Left ventricle myocardium superior (tissue), 1 donor: ENCODE results near the gene UBTD1. TPM values are rescaled to one million over a fixed set of nuclear protein-coding genes. Genes with fewer than 3 reads are reported as not detected.
"Not testable (repeated sequence)": the region's sequence is repeated elsewhere in the genome, so short reads cannot be mapped to it uniquely, and the experiment has no call there.

Experiments used
- ATAC-seq: fragments of 200-7000 bp; cut with Tn5 transposase; one replicate; pipeline ENCODE4 v1.9.1; 2020; ENCODE audit warnings: mild to moderate bottlenecking, moderate library complexity
- DNase-seq: peaks from one replicate; pipeline ENCODE4 v3.0.0-alpha.2; 2020
- intact Hi-C: fragments of 100-400 bp; cut with micrococcal nuclease; formaldehyde crosslinking; loops from one replicate; pipeline ENCODE4 v1.11.0; 2022
- total RNA-seq: library from RNA; stranded (reverse); fragmentation: NEBNext Ultra II Directional; extraction: Animal tissue kit (Norgen Biotek cat#: 25700); gene quantifications from one replicate; pipeline ENCODE4 v1.2.1, GENCODE V29; 2021
- donor health status: DM: no; HTN: yes; CAD: no; lungs with severe emphysema.

Gene UBTD1
- total RNA-seq, 1 donor from 2014 or later: 28.1 TPM

- no peak for DNase-seq
- no peak for ATAC-seq
- intact Hi-C loops: loop anchor here (5.0 kb wide), 1 partner anchor 88 kb away; no protein-coding TSS in a partner anchor
Measured at GRCh38 chr10:97550336-97551149, 51.8 kb downstream of the UBTD1 start.

DNA sequence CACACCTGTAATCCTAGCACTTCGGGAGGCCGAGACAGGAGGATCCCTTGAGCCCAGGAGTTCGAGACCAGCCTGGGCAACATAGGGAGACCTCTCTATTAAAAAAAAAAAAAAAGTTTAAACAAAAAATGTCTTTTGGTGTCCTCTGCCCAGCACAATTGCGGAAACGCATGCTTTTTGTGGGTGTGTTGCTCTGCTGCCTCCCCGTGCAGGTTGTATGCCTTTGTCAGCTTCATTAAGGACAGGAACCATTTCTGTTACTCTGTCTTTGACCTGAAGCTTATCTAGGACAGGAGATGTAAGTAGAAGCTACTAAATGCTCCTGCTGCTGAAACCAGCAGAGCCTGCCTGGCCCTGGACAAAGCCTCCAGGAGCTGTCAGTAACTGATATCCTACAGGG is 52.5 kb downstream of the UBTD1 start:
- no peak for ATAC-seq
- intact Hi-C loops: loop anchor here (5.0 kb wide), 1 partner anchor 89 kb away; no protein-coding TSS in a partner anchor
- no peak for DNase-seq

GRCh38 chr10:97553575-97554031 is 54.9 kb downstream of the UBTD1 start:
- DNase-seq (peak; percentile 88), ATAC-seq (peak; percentile 92)
- intact Hi-C loops: loop anchor here (5.0 kb wide), 1 partner anchor 91 kb away; no protein-coding TSS in a partner anchor

DNA sequence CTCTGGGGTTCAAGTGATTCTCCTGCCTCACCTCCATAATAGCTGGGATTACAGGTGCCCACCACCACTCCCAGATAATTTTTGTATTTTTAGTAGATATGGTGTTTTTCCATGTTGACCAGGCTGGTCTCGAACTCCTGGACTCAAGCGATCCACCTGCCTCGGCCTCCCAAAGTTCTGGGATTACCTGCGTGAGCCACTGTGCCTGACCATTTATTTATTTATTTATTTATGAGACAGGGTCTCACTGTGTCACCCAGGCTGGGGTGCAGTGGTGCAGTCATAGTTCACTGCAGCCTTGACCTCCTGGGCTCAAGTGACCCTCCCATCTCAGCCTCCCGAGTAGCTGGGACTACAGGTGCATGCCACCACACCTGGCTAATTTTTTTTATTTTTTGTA is 55.6 kb downstream of the UBTD1 start:
- intact Hi-C loops: loop anchor here (5.0 kb wide), 1 partner anchor 92 kb away; no protein-coding TSS in a partner anchor
- not testable (repeated sequence) for DNase-seq, ATAC-seq

- DNase-seq: not testable (repeated sequence)
Measured at GRCh38 chr10:97555541-97555940, 56.8 kb downstream of the UBTD1 start.

DNA sequence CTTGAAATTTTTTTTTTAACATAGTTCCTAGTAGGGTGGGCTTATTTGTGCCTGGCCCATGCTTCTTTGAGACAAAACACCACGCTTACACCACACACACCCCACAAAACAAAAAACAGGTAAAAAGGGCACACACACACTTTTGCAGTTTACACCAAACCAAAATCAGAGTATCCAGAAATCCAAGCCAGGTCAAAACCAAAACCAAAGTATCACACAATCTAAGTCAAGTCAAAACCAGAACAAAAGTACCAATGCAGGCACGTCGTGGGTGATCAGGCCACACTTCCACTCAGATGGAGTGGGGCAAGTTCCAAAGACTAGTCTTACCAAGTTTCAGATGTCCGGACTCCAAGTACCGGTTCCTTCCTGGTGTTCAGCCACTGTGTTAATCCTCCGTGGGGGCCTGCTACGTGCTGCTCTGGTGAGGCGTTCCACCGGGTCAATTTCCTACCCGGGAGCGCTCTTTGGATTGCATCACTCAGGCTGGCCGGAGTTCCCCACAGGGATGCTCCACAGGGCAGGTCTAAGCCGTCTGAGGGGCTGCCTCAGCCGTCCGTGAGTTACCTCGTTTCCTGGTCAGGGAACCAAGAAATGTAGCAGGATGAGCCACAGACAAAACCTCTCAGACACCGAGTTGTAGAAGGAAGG is 62.1 kb downstream of the UBTD1 start:
- intact Hi-C loops: not testable (repeated sequence)
- DNase-seq (peak; percentile 60), ATAC-seq (peak; percentile 60)

More at GRCh38 chr10:97555541-97555940, 56.8 kb downstream of the UBTD1 start:
- ATAC-seq, intact Hi-C loops: not testable (repeated sequence)

GRCh38 chr10:97561386-97562077 is 62.8 kb downstream of the UBTD1 start:
- DNase-seq, ATAC-seq: not testable (repeated sequence)

GRCh38 chr10:97562329-97562728 is 63.6 kb downstream of the UBTD1 start:
- intact Hi-C loops, DNase-seq, ATAC-seq: not testable (repeated sequence)

More at GRCh38 chr10:97561386-97562077, 62.8 kb downstream of the UBTD1 start:
- intact Hi-C loops: not testable (repeated sequence)

DNA sequence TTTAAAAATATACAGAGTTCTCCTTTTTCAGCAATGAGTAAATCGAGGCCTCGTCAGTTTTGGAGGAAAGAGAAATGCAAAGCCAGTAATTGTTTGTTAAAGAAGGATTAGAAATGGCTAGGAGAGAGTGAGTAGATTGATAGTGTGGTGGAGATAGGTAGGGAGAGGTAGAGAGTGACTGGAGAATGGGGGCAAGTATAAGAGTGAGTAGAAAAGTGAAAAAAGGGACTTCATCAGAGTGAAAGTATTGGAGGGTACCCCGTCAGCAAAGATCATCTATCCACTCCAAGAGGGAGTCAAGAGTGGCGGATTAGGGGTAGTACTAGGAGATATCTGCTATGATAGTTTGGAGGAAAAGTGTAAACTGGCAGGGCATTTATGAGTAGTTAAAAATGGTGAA is 64.6 kb downstream of the UBTD1 start:
- DNase-seq: no peak
- ATAC-seq: no peak
- intact Hi-C loops: no loop called here

DNA sequence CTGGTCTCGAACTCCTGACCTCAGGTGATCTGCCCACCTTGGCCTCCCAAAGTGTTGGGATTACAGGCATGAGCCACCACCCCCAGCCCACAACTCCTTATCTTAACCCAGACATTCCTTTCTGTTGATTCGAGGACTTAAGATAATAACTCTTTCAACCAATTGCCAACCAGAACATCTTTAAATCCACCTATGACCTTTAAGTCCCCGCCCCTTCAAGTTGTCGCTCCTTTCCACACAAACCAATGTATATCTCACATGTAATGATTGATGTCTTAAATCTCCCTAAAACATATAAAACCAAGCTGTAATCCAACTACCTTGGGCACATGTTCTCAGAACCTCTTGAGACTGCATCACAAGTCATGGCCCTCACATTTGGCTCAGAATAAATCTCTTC is 66.1 kb downstream of the UBTD1 start:
- DNase-seq (no peak), ATAC-seq (no peak)
- intact Hi-C loops: no loop called here

GRCh38 chr10:97566336-97566996 is 67.7 kb downstream of the UBTD1 start:
- intact Hi-C loops: no loop called here
- no peak for ATAC-seq
- DNase-seq: no peak

- intact Hi-C loops: no loop called here
- no peak for DNase-seq
- ATAC-seq: no peak
Measured at GRCh38 chr10:97567891-97568290, 69.2 kb downstream of the UBTD1 start.

DNA sequence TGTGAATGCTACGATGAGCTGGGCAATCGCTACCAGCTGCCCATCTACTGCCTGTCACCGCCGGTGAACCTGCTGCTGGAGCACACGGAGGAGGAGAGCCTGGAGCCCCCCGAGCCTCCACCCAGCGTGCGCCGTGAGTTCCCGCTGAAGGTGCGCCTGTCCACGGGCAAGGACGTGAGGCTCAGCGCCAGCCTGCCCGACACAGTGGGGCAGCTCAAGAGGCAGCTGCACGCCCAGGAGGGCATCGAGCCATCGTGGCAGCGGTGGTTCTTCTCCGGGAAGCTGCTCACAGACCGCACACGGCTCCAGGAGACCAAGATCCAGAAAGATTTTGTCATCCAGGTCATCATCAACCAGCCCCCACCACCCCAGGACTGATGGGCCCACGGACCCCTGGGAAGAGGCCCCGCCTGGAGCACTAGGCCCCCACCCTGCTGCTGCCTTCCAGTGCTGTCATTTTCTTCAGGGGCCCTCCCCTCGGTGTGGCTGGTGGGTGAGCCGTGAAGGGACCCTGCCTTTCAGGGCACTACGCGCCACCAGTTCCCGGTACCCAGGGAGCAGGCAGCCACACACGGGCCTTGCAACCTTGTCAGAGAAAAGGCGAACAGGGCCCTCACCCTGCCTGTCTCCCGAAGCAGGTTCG is 71.5 kb downstream of the UBTD1 start:
- DNase-seq: peak; percentile 25
- intact Hi-C loops: no loop called here
- ATAC-seq: no peak

GRCh38 chr10:97570789-97571471 is 72.2 kb downstream of the UBTD1 start:
- ATAC-seq (peak; percentile 20), DNase-seq (peak; percentile 61)
- intact Hi-C loops: no loop called here

DNA sequence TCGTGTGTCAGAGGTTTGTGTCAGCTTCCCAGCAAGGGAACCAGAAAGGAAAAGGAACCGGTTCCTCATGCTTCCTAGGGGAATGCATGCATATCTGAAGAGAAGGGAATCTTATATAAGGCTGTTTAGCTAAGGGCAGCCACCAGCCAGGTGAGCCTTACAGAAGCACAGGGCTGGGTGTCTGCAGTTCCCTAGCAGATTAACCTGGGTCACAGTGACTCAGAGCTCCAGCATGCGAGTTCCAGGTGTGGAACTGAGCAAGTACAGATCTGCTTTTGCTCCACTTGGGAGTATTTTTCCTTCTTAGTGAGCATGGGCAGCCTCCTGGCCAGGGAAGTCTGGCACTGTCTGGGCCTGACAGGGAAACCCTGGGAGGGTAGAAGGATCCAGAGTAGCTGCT is 72.9 kb downstream of the UBTD1 start:
- intact Hi-C loops: loop anchor here (2.0 kb wide), 1 partner anchor 41 kb away; no protein-coding TSS in a partner anchor
- no peak for DNase-seq
- no peak for ATAC-seq

DNA sequence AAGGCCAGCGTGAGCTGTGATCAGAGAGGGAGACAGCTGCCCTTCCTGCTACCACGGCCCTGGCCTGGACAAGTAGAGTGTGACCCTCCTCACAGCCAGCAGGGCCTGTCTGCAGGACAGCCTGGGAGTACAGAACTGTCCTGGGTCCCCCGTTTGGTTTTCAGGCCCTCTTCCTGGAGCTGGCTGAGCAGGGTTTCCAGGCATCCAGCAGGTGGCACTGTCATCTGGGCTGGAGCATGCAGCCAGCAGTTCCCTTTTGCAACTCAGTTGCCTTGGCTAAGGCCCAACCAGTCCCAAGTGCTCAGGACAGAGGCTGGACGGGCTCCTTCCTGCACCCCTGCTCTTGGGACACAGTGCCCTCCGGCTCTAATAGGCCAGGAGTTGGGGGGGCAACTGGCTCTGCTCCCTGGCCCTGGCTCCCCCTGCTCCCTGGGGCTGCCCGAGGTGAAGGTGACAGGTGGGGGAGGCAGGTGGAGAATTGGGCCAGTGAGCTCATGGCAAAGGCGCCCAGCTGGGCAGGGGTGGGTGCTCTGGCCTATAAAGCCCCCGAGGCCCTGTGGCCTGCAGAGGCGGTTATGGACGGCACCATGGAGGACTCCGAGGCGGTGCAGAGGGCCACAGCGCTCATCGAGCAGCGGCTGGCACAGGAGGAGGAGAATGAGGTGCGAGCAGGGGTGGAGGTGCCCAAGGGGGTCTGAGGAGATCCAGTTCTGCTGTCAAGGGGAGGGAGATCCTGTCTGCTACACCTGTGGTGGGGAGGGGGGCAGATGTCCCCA is 73.7 kb downstream of the UBTD1 start, which contains the start of gene ANKRD2:
Gene ANKRD2, plus strand, starts transcription at position 566 of the 776 bp plus-strand sequence. Its CDS starts 10 bp downstream, at position 576.
- intact Hi-C loops: loop anchor here (2.0 kb wide), 1 partner anchor 40 kb away; no protein-coding TSS in a partner anchor
- peak; percentile 88 for DNase-seq
- peak; percentile 67 for ATAC-seq

DNA sequence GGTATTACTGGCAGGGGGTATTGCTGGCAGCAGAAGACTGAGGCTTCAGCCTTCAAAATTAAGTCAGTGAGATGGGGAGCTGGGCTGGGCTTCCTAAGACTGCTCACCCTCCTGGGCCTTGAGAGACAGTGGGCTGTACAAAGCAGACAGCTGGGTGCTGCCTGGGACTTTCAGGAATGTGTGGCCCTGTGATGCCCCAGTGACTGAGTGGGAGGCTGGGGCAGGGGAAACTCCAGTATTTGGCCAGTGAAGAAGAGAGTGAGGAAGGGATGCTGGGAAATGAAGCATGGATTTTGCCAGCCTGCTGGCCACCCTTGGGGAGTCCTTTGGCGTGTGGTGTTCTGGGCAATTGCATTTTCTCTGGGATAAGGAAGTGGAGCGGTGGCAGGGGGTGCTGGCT is 74.3 kb downstream of the UBTD1 start:
- ATAC-seq (peak; percentile 27), DNase-seq (no peak)
- intact Hi-C loops: loop anchor here (2.0 kb wide), 1 partner anchor 40 kb away; no protein-coding TSS in a partner anchor
